ENCODE data around the gene TXK.

DNA sequence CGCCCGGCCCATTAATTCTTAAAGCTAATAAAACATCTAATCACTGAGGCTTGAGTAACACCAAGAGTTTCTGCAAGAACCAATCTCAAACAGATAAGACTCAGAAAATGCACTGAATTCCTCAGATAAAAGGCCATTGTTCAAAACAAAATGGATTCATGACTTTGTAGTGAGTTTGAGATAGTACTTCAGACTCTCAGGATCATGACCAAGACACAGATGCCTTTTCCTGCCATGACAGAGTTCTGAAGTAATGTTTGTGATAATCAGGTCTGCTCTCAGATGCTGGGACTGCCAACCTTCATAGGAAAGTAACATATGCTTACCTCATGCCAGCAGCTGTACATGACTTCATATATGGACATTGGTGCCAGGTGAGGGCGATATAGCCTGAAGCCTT lies 62.9 kb downstream of the TXK start:
- no peak for TF ChIP-seq CTCF (tag by site-specific recombination; IDR thresholded peaks at IDR 0.05)
- no peak for TF ChIP-seq ZNF280D (tag by site-specific recombination; IDR thresholded peaks at IDR 0.05)
- TF ChIP-seq, protein P1, sequence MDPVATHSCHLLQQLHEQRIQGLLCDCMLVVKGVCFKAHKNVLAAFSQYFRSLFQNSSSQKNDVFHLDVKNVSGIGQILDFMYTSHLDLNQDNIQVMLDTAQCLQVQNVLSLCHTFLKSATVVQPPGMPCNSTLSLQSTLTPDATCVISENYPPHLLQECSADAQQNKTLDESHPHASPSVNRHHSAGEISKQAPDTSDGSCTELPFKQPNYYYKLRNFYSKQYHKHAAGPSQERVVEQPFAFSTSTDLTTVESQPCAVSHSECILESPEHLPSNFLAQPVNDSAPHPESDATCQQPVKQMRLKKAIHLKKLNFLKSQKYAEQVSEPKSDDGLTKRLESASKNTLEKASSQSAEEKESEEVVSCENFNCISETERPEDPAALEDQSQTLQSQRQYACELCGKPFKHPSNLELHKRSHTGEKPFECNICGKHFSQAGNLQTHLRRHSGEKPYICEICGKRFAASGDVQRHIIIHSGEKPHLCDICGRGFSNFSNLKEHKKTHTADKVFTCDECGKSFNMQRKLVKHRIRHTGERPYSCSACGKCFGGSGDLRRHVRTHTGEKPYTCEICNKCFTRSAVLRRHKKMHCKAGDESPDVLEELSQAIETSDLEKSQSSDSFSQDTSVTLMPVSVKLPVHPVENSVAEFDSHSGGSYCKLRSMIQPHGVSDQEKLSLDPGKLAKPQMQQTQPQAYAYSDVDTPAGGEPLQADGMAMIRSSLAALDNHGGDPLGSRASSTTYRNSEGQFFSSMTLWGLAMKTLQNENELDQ (tag by site-specific recombination; IDR thresholded peaks at IDR 0.05; ENCODE audit: low read depth) = no peak
- TF ChIP-seq ZBTB7A (tag by site-specific recombination; IDR thresholded peaks at IDR 0.05; ENCODE audit: low read depth) = no peak
- TF ChIP-seq KLF10 (tag by site-specific recombination; IDR thresholded peaks at IDR 0.05) = no peak
- TF ChIP-seq ZNF221 (tag by site-specific recombination; IDR thresholded peaks at IDR 0.05; ENCODE audit: borderline replicate concordance) = no peak
- no peak for TF ChIP-seq ZNF514 (tag by site-specific recombination; IDR thresholded peaks at IDR 0.05)
- no peak for TF ChIP-seq SALL2 (tag by site-specific recombination; IDR thresholded peaks at IDR 0.05; ENCODE audit: borderline replicate concordance)
- TF ChIP-seq KLF9 (tag by site-specific recombination; IDR thresholded peaks at IDR 0.05; ENCODE audit: low read depth) = no peak
- no peak for TF ChIP-seq ZNF544 (tag by site-specific recombination; IDR thresholded peaks at IDR 0.05)
- no peak for TF ChIP-seq ZNF501 (tag by site-specific recombination; IDR thresholded peaks at IDR 0.05)
- TF ChIP-seq GLIS1 (tag by site-specific recombination; IDR thresholded peaks at IDR 0.05) = no peak
- no peak for TF ChIP-seq YY1 (tag by site-specific recombination; IDR thresholded peaks at IDR 0.05)
- TF ChIP-seq ZNF391 (tag by site-specific recombination; IDR thresholded peaks at IDR 0.05; ENCODE audit: borderline replicate concordance, low read depth) = no peak

Measured in HEK293 (cell line).